NB4 (cell line): ENCODE results near the gene BSG.

Source experiments
- DNase-seq: peaks from one replicate; pipeline ENCODE4 v3.0.0; 2010; ENCODE audit warnings: low read depth
- H3K4me3 ChIP-seq: one replicate; pipeline ENCODE4 v1.5.1; 2011; ENCODE audit warnings: mild to moderate bottlenecking, low read depth, low read length, moderate library complexity
- CTCF ChIP-seq: IDR thresholded peaks from one replicate; pipeline ENCODE4 v1.5.1; 2012; ENCODE audit warnings: low read depth, low read length
- MYC ChIP-seq: IDR thresholded peaks from 2 replicates; pipeline ENCODE4 v1.6.1; 2011; ENCODE audit warnings: low read depth, low read length
- POLR2A ChIP-seq: IDR thresholded peaks from 2 replicates; pipeline ENCODE4 v1.6.1; 2011; ENCODE audit warnings: mild to moderate bottlenecking; ENCODE audit not compliant: insufficient read length; ENCODE audit errors: extremely low read depth
- TF ChIP-seq, protein P1 (sequence below): IDR thresholded peaks from 2 replicates; pipeline ENCODE4 v1.6.1; 2011; ENCODE audit warnings: low read depth, low read length

The BSG gene

GRCh38 chr19:572140-572742 is at the start of gene BSG:
TSS of gene BSG (plus strand) at chr19:572596. CDS start at chr19:572635, 39 bp downstream.
- DNase-seq: peak; percentile 96
- TF ChIP-seq CTCF (no peak), MYC (no peak; the same call in 1 of the 2 replicates), POLR2A (peak; percentile 94)
- TF ChIP-seq, protein P1, sequence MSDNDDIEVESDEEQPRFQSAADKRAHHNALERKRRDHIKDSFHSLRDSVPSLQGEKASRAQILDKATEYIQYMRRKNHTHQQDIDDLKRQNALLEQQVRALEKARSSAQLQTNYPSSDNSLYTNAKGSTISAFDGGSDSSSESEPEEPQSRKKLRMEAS: peak; percentile 98
- H3K4me3 ChIP-seq: peak within 1 kb of the TSS; percentile 80

DNA sequence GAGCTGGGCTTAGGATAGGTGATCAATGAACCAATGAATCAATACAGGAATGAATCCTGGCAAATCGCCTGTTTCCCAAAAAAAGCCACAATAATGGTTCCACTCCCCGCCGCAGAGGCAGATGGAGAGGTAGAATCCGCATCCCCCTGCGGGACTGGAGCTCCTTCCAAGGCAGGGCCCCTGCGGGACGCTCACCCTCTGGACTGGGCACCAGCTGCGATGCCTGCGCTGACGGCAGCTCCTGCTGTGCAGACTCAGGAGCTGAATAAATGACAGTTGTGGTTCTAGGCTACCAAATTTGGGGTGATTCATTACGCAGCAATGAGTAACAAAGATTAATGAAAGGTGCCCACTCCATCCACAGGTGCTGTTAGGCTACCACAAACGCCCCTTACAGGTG is 49.7 kb upstream of the BSG start:
- no peak overlapping the region for H3K4me3 ChIP-seq
- TF ChIP-seq CTCF: no peak
- no peak for TF ChIP-seq POLR2A
- TF ChIP-seq, protein P1: no peak
- no peak for TF ChIP-seq MYC
- DNase-seq: no peak

- TF ChIP-seq POLR2A (no peak), MYC (no peak), CTCF (no peak)
- TF ChIP-seq, protein P1: no peak
- H3K4me3 ChIP-seq: no peak overlapping the region
- peak; percentile 59 for DNase-seq
Observed at GRCh38 chr19:524062-524674, 48.2 kb upstream of the BSG start.

- H3K4me3 ChIP-seq: no peak overlapping the region
- DNase-seq: no peak
- no peak for TF ChIP-seq MYC
- no peak for TF ChIP-seq POLR2A
- no peak for TF ChIP-seq CTCF
Observed at GRCh38 chr19:525029-525428, 47.4 kb upstream of the BSG start.

DNA sequence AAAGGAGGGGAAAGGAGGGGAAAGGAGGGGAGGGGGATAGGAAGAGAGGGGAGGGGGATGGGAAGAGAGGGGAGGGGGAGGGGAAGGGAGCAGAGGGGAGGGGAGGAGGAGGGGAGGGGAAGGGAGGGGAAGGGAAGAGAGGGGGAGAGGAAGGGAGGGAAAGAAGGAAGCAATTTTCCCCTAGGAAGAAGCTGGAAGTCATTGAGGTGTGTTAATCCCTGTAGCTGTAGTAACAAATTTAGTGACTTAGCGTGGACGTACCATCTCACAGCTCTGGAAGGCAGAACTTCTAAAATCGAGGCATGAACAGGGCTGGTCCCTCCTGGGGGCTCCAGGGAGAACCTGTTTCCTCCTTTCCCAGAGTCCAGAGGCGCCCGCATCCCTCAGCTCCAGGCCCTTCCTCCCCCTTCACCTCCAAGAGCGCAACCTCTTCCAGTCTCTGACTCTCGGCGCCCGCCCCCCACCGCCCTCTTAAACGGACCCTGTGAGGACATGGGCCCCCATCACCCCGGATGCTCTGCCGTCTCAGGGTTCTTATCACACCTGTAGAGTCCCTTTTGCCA is 46.5 kb upstream of the BSG start:
- H3K4me3 ChIP-seq: no peak overlapping the region
- TF ChIP-seq, protein P1: no peak
- no peak for DNase-seq

- peak overlapping the region; percentile 40 for H3K4me3 ChIP-seq
Observed at GRCh38 chr19:530134-531008, 42.0 kb upstream of the BSG start.

More at GRCh38 chr19:530134-531008, 42.0 kb upstream of the BSG start:
- DNase-seq: no peak
- no peak for TF ChIP-seq MYC
- TF ChIP-seq, protein P1: no peak
- no peak for TF ChIP-seq POLR2A
- TF ChIP-seq CTCF: no peak
